SK-N-SH (cell line): ENCODE results near the gene EFNA3. TPM values are rescaled to one million over a fixed set of nuclear protein-coding genes. Genes with fewer than 3 reads are reported as not detected.

Experiments used
- CTCF ChIA-PET: fragments of 300-600, 350-600 bp; formaldehyde crosslinking; extraction: SDS; loops from one replicate; lab custom pipeline; 2021; lab: Yijun Ruan, JAX
- POLR2A ChIA-PET: fragments of 350-600 bp; sonication (Branson Sonifier 250); formaldehyde crosslinking; extraction: SDS; loops from one replicate; lab custom pipeline; 2020; ENCODE audit warnings: antibody characterized with exemption, inconsistent platforms; lab: Yijun Ruan, JAX
- DNase-seq: peaks from one replicate; pipeline ENCODE4 v3.0.0; 2012
- H2AFZ ChIP-seq: fragments of 200-600 bp; sonication (generic); 2 replicates; pipeline ENCODE4 v1.8.1; 2016; ENCODE audit warnings: antibody characterized with exemption, mild to moderate bottlenecking, low read depth
- H3F3A ChIP-seq: fragments of 200-600 bp; sonication (generic); replicated peaks from 2 replicates; pipeline ENCODE3; 2016; ENCODE audit warnings: antibody characterized with exemption, mild to moderate bottlenecking; ENCODE audit not compliant: insufficient read depth
- H3K27ac ChIP-seq, 2 experiments: fragments of 200-500 bp in 1 of 2; fragments of 200-600 bp in 1 of 2; sonication (Bioruptor generic) in 1 of 2; sonication (generic), shearing (Covaris generic) in 1 of 2; 2 replicates each; pipeline versions ENCODE4 v1.5.1 to v1.6.1; 2014 to 2016; ENCODE audit warnings: low read depth in 2 of 2, inconsistent platforms in 1 of 2, low read length in 1 of 2, mild to moderate bottlenecking in 1 of 2, mixed read lengths in 1 of 2
- H3K27me3 ChIP-seq: fragments of 200-600 bp; sonication (generic), shearing (Covaris generic); 2 replicates; pipeline ENCODE4 v1.6.1; 2016; ENCODE audit warnings: mixed run types; ENCODE audit not compliant: insufficient read depth
- H3K36me3 ChIP-seq, 2 experiments: fragments of 200-500 bp in 1 of 2; fragments of 200-600 bp in 1 of 2; sonication (Bioruptor generic) in 1 of 2; sonication (generic) in 1 of 2; replicated peaks in 1 of 2; 2 replicates each; pipeline versions ENCODE3 to v1.5.1; 2014 to 2016; ENCODE audit warnings: low read length in 1 of 2, mild to moderate bottlenecking in 1 of 2; ENCODE audit not compliant: insufficient read depth in 2 of 2, control insufficient read depth in 1 of 2
- H3K4me1 ChIP-seq, 2 experiments: fragments of 200-500 bp in 1 of 2; fragments of 200-600 bp in 1 of 2; sonication (Bioruptor generic) in 1 of 2; sonication (generic), shearing (Covaris generic) in 1 of 2; 2 replicates each; pipeline versions ENCODE4 v1.5.1 to v1.6.1; 2014 to 2016; ENCODE audit warnings: low read depth in 1 of 2, low read length in 1 of 2, mixed run types in 1 of 2; ENCODE audit not compliant: insufficient read depth in 2 of 2, control insufficient read depth in 1 of 2
- H3K4me2 ChIP-seq: fragments of 200-600 bp; sonication (generic), shearing (Covaris generic); 2 replicates; pipeline ENCODE4 v1.6.1; 2017; ENCODE audit warnings: mixed run types
- H3K4me3 ChIP-seq, 2 experiments: fragments of 200-500 bp in 1 of 2; fragments of 200-600 bp in 1 of 2; sonication (Bioruptor generic) in 1 of 2; sonication (generic), shearing (Covaris generic) in 1 of 2; 2 replicates each; pipeline versions ENCODE4 v1.5.1 to v1.8.1; 2014 to 2016; ENCODE audit warnings: low read depth in 2 of 2, inconsistent platforms in 1 of 2, low read length in 1 of 2, mild to moderate bottlenecking in 1 of 2, mixed read lengths in 1 of 2, moderate library complexity in 1 of 2
- H3K79me2 ChIP-seq: fragments of 200-600 bp; sonication (generic); 2 replicates; pipeline ENCODE4 v1.8.1; 2017; ENCODE audit warnings: mild to moderate bottlenecking; ENCODE audit not compliant: insufficient read depth
- H3K9ac ChIP-seq: fragments of 200-600 bp; sonication (generic); 2 replicates; pipeline ENCODE4 v1.6.1; 2017; ENCODE audit warnings: mixed run types
- H3K9me2 ChIP-seq: fragments of 200-600 bp; sonication (generic); 2 replicates; pipeline ENCODE4 v1.6.1; 2017; ENCODE audit warnings: mixed run types
- H3K9me3 ChIP-seq: fragments of 200-600 bp; sonication (generic); 2 replicates; pipeline ENCODE4 v1.6.1; 2017; ENCODE audit warnings: mixed run types, mild to moderate bottlenecking, moderate library complexity
- H4K20me1 ChIP-seq: fragments of 200-600 bp; sonication (generic); 2 replicates; pipeline ENCODE4 v1.6.1; 2017; ENCODE audit warnings: mild to moderate bottlenecking, mixed run types; ENCODE audit not compliant: insufficient read depth
- CTCF ChIP-seq: fragments of 200-600 bp; sonication (generic); IDR thresholded peaks from 2 replicates; pipeline ENCODE4 v1.6.1; 2017; ENCODE audit warnings: antibody characterized with exemption, mild to moderate bottlenecking, moderate library complexity
- ELF1 ChIP-seq: IDR thresholded peaks from 2 replicates; pipeline ENCODE4 v1.4.0; 2012
- GATA2 ChIP-seq: sonication (generic); formaldehyde crosslinking; IDR thresholded peaks from 2 replicates; pipeline ENCODE4 v1.5.0; 2020; ENCODE audit warnings: mild to moderate bottlenecking, missing genetic modification reagents
- MEF2A ChIP-seq: IDR thresholded peaks from 2 replicates; pipeline ENCODE4 v1.4.0; 2012; ENCODE audit warnings: low read depth, borderline replicate concordance
- MXI1 ChIP-seq: IDR thresholded peaks from 2 replicates; pipeline ENCODE4 v1.6.1; 2012; ENCODE audit warnings: mild to moderate bottlenecking, low read depth, low read length, improper control_type of control experiment
- NFIC ChIP-seq: IDR thresholded peaks from 2 replicates; pipeline ENCODE4 v1.4.0; 2012; ENCODE audit warnings: borderline replicate concordance
- NRF1 ChIP-seq: IDR thresholded peaks from 2 replicates; pipeline ENCODE4 v1.6.1; 2012; ENCODE audit warnings: low read depth, mild to moderate bottlenecking, low read length
- POLR2AphosphoS5 ChIP-seq: IDR thresholded peaks from 2 replicates; pipeline ENCODE4 v1.6.1; 2012; ENCODE audit warnings: low read depth, low read length
- RAD21 ChIP-seq: IDR thresholded peaks from 2 replicates; pipeline ENCODE4 v1.6.1; 2012; ENCODE audit warnings: mild to moderate bottlenecking, low read length
- RCOR1 ChIP-seq: fragments of 150-350 bp; IDR thresholded peaks from 2 replicates; pipeline ENCODE4 v1.6.1; 2017; ENCODE audit warnings: antibody characterized with exemption, low read length
- RFX5 ChIP-seq: IDR thresholded peaks from 2 replicates; pipeline ENCODE4 v1.6.1; 2012; ENCODE audit warnings: mild to moderate bottlenecking, improper control_type of control experiment, low read length
- TAF1 ChIP-seq: IDR thresholded peaks from 2 replicates; pipeline ENCODE4 v1.6.1; 2012; ENCODE audit warnings: low read depth, mild to moderate bottlenecking, low read length, moderate library complexity, borderline replicate concordance
- TCF12 ChIP-seq: IDR thresholded peaks from 2 replicates; pipeline ENCODE4 v1.4.0; 2012
- WGBS: methylation state at CpG from one replicate; pipeline ENCODE4 v1.1.6; 2017; ENCODE audit warnings: low lambda C conversion rate; 5-methylcytosine and 5-hydroxymethylcytosine counted together
- polyA plus RNA-seq, 3 experiments: library from polyadenylated mRNA; depleted of rRNA; stranded (reverse); fragments of >200 nt; gene quantifications; 2 replicates each; pipeline ENCODE4 v1.2.3, GENCODE V29; 2012
- TF ChIP-seq, protein P1 (sequence below): fragments of 150-350 bp; IDR thresholded peaks from 2 replicates; pipeline ENCODE4 v1.6.1; 2017; ENCODE audit warnings: antibody characterized with exemption, low read length, low read depth, borderline replicate concordance
- TF ChIP-seq, protein P2 (sequence below): IDR thresholded peaks from 2 replicates; pipeline ENCODE4 v1.4.0; 2012; ENCODE audit warnings: low read depth
- TF ChIP-seq, protein P3 (sequence below): IDR thresholded peaks from 2 replicates; pipeline ENCODE4; 2012
- TF ChIP-seq, protein P4 (sequence below): IDR thresholded peaks from 2 replicates; pipeline ENCODE4 v1.4.0; 2012; ENCODE audit warnings: low read depth, borderline replicate concordance

EFNA3 gene
- polyA plus RNA-seq, 1 of the 3 experiments (the other 2 are of a cell fraction): 6.0 TPM

DNA sequence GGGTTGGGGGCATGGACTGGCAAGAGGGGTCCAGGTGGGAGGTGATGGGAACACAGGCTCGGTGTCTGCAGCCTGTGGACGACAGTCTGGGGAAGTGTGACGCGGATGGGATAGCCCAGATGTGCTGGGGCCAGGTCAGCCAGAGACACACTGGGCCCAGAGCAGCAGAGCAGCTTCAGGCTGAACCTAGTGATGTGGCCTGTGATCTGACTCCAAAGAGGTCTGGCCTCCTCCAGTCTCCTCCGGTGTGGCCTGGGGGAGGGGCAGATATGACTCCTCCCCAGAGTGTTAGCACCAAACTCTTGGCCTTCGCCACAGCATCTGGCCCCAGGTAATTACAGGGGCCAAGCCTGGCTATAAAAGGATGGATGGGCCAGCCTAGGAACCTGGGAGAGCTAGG is 13.5 kb downstream of the EFNA3 start:
- peaks cover 0 to 24% of the 10 kb centered on the region in 2 experiments; a peak in 1 of 4 replicates for H3K4me1 ChIP-seq
- no peak overlapping the region for H3K4me3 ChIP-seq
- H3K27me3 ChIP-seq: no peaks in the 10 kb centered on the region
- H3K9me3 ChIP-seq: no peaks in the 10 kb centered on the region
- no peaks in the 10 kb centered on the region for H4K20me1 ChIP-seq
- TF ChIP-seq TAF1 (no peak), RCOR1 (no peak), RAD21 (no peak), RFX5 (no peak), CTCF (no peak), GATA2 (CRISPR knock-in tag) (no peak), NFIC (no peak), NRF1 (no peak), MXI1 (no peak), POLR2AphosphoS5 (no peak), MEF2A (no peak), TCF12 (no peak), ELF1 (no peak)
- TF ChIP-seq, protein P1, sequence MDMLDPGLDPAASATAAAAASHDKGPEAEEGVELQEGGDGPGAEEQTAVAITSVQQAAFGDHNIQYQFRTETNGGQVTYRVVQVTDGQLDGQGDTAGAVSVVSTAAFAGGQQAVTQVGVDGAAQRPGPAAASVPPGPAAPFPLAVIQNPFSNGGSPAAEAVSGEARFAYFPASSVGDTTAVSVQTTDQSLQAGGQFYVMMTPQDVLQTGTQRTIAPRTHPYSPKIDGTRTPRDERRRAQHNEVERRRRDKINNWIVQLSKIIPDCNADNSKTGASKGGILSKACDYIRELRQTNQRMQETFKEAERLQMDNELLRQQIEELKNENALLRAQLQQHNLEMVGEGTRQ: no peak
- TF ChIP-seq, protein P2, sequence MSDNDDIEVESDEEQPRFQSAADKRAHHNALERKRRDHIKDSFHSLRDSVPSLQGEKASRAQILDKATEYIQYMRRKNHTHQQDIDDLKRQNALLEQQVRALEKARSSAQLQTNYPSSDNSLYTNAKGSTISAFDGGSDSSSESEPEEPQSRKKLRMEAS: no peak
- TF ChIP-seq, protein P3, sequence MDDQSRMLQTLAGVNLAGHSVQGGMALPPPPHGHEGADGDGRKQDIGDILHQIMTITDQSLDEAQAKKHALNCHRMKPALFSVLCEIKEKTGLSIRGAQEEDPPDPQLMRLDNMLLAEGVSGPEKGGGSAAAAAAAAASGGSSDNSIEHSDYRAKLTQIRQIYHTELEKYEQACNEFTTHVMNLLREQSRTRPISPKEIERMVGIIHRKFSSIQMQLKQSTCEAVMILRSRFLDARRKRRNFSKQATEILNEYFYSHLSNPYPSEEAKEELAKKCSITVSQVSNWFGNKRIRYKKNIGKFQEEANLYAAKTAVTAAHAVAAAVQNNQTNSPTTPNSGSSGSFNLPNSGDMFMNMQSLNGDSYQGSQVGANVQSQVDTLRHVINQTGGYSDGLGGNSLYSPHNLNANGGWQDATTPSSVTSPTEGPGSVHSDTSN: no peak
- TF ChIP-seq, protein P4, sequence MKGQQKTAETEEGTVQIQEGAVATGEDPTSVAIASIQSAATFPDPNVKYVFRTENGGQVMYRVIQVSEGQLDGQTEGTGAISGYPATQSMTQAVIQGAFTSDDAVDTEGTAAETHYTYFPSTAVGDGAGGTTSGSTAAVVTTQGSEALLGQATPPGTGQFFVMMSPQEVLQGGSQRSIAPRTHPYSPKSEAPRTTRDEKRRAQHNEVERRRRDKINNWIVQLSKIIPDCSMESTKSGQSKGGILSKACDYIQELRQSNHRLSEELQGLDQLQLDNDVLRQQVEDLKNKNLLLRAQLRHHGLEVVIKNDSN: no peak
- TF ChIP-seq, all 33 proteins: peak for 0
- Histone ChIP-seq H3K36me3 (no peaks in the 10 kb centered on the region), H3K9me2 (no peaks in the 10 kb centered on the region), H3K9ac (no peak overlapping the region), H3K4me2 (no peak overlapping the region), H3K27ac (no peak overlapping the region), H3K79me2 (no peaks in the 10 kb centered on the region), H3F3A (peaks cover 18% of the 10 kb centered on the region), H2AFZ (no peak overlapping the region)
- CTCF ChIA-PET: interaction anchor here (0.7 to 13.1 kb wide), 54 partner anchors 9 to 974 kb away, joined by 3 to 496 read pairs (median 6); partner anchors contain the start of genes ADAM15, DCST1, DCST2 and DPM3
- DNase-seq: no peak
- 90% methylated on average over 5 of the region's 6 CpGs for WGBS
- POLR2A ChIA-PET: interaction anchor here (0.9 to 1.6 kb wide), 6 partner anchors 21 to 81 kb away, joined by 3 to 8 read pairs (median 5); partner anchors contain the start of gene KRTCAP2
